Upper lobe of left lung (tissue), 6 donors: Measurements from ENCODE around the gene GFER. TPM values are rescaled to one million over a fixed set of nuclear protein-coding genes. Genes with fewer than 3 reads are reported as not detected.

ENCODE experiments used
- ATAC-seq, 2 donors: fragments of 200-7000 bp; cut with Tn5 transposase; one replicate each; pipeline ENCODE4 v1.9.1; 2022; ENCODE audit warnings: mild to moderate bottlenecking in 2 of 2, moderate library complexity in 2 of 2; ENCODE audit not compliant: low FRiP score in 2 of 2
- DNase-seq, 2 donors: peaks; one replicate each; pipeline ENCODE4 v3.0.0-alpha.2; 2019 to 2020
- H3K27ac ChIP-seq, 4 donors: fragments of 200-600 bp; sonication (generic); one replicate each; pipeline ENCODE4 v1.5.1; 2016 to 2019
- H3K27me3 ChIP-seq, 4 donors: fragments of 200-600 bp; sonication (generic); one replicate each; pipeline ENCODE4 v1.5.1; 2017 to 2019
- H3K36me3 ChIP-seq, 4 donors: fragments of 200-600 bp; sonication (generic); one replicate each; pipeline ENCODE4 v1.5.1; 2016 to 2019
- H3K4me1 ChIP-seq, 4 donors: fragments of 200-600 bp; sonication (generic); one replicate each; pipeline ENCODE4 v1.5.1; 2018 to 2019
- H3K4me3 ChIP-seq, 4 donors: fragments of 200-600 bp; sonication (generic); one replicate each; pipeline ENCODE4 v1.5.1; 2017 to 2019; ENCODE audit warnings: mild to moderate bottlenecking in 2 of 4, moderate library complexity in 1 of 4
- H3K9me3 ChIP-seq, 4 donors: fragments of 200-600 bp; sonication (generic); one replicate each; pipeline ENCODE4 v1.5.1; 2018 to 2019
- CTCF ChIP-seq, 6 experiments: fragments of 450-650 bp in 4 of 6; fragments of 200-600 bp in 2 of 6; sonication (generic) in 2 of 6; IDR thresholded peaks; one replicate each; pipeline ENCODE4 v1.5.1; 2016 to 2019; ENCODE audit warnings: antibody characterized with exemption in 6 of 6
- EP300 ChIP-seq, 4 donors: sonication (generic); formaldehyde crosslinking; IDR thresholded peaks; one replicate each; pipeline ENCODE4 v1.5.1; 2017; ENCODE audit warnings: antibody characterized with exemption in 4 of 4, control low read depth in 2 of 4
- POLR2A ChIP-seq, 4 donors: fragments of 450-650 bp; IDR thresholded peaks; one replicate each; pipeline ENCODE4 v1.5.1; 2016 to 2017; ENCODE audit warnings: antibody characterized with exemption in 4 of 4, mild to moderate bottlenecking in 2 of 4
- POLR2AphosphoS5 ChIP-seq, 2 donors: sonication (generic); formaldehyde crosslinking; IDR thresholded peaks; one replicate each; pipeline ENCODE4 v1.5.1; 2017; ENCODE audit warnings: antibody characterized with exemption in 2 of 2
- WGBS, 2 donors: methylation state at CpG; one replicate each; pipeline ENCODE4 v1.1.5; 2017 to 2018; 5-methylcytosine and 5-hydroxymethylcytosine counted together
- total RNA-seq, 6 donors: library from RNA; depleted of rRNA in 4 of 6; stranded (reverse); fragments of >200 nt in 4 of 6; gene quantifications; one replicate each; pipeline versions ENCODE4 v1.1.0 to v1.2.1, GENCODE V29; 2016 to 2021
- donor health status: DM: no; HTN: no; CAD: no; lungs with moderate emphysema.
- donor health status: DM: no; HTN: yes; CAD: no; lungs with severe emphysema.

The GFER gene
- total RNA-seq, 6 donors from 2014 or later = 5.2 to 40.3 (median 24.7) TPM

- peak in 1 of 2 donors; percentile 3 for ATAC-seq
- no peaks in the 10 kb centered on the region for H3K9me3 ChIP-seq
- no peak overlapping the region for H3K4me3 ChIP-seq
- peaks cover 10 to 28% (median 14%) of the 10 kb centered on the region in 4 donors for H3K4me1 ChIP-seq
- peak in 2 of 6 experiments; percentile 10 to 11 for TF ChIP-seq CTCF (IDR thresholded peaks at IDR 0.05)
- no peak for TF ChIP-seq POLR2AphosphoS5 (IDR thresholded peaks at IDR 0.05)
- no peak overlapping the region for H3K27ac ChIP-seq
- DNase-seq = peak in 1 of 2 donors; percentile 67
- 28 to 46% methylated on average over 8 to 13 of the region's 13 CpGs for WGBS, 2 donors
- no peaks in the 10 kb centered on the region for H3K36me3 ChIP-seq
- peaks cover 0 to 24% (median 17%) of the 10 kb centered on the region in 4 donors for H3K27me3 ChIP-seq
Observed at GRCh38 chr16:2016407-2016922, 32.5 kb downstream of the GFER start.

GRCh38 chr16:2019518-2019920, 35.5 kb downstream of the GFER start, which contains the start of gene NPW:
TSS of gene NPW (plus strand) at chr16:2019785.
- Histone ChIP-seq H3K27me3 (peaks cover 0 to 28% (median 19%) of the 10 kb centered on the region in 4 donors), H3K4me1 (peaks cover 26 to 49% (median 33%) of the 10 kb centered on the region in 4 donors), H3K27ac (no peak within 1 kb of the TSS), H3K9me3 (no peaks in the 10 kb centered on the region), H3K36me3 (no peaks in the 10 kb centered on the region), H3K4me3 (peak within 1 kb of the TSS in 2 of 4 donors; percentile 2 to 8)
- DNase-seq = no peak
- TF ChIP-seq CTCF (IDR thresholded peaks at IDR 0.05) (peak in 1 of 6 experiments; percentile 4), POLR2A (IDR thresholded peaks at IDR 0.05) (no peak)
- ATAC-seq = no peak
- 4% methylated on average over 5 of the region's 33 CpGs; no CpG with 5 or more reads in 1 of the 2 donors for WGBS, 2 donors

GRCh38 chr16:2019921-2020831, 36.2 kb downstream of the GFER start:
- DNase-seq (peak in 1 of 2 donors; percentile 86), ATAC-seq (no peak)
- Histone ChIP-seq H3K27me3 (peaks cover 0 to 28% (median 19%) of the 10 kb centered on the region in 4 donors), H3K36me3 (no peaks in the 10 kb centered on the region), H3K9me3 (no peaks in the 10 kb centered on the region), H3K27ac (no peak overlapping the region), H3K4me1 (peaks cover 32 to 54% (median 38%) of the 10 kb centered on the region in 4 donors), H3K4me3 (peak overlapping the region in 2 of 4 donors; percentile 2 to 8)
- 1 to 2% methylated on average over 22 to 36 of the region's 96 CpGs for WGBS, 2 donors
- TF ChIP-seq CTCF (IDR thresholded peaks at IDR 0.05) (peak in 1 of 6 experiments; percentile 6), EP300 (IDR thresholded peaks at IDR 0.05) (no peak)

- H3K4me1 ChIP-seq = peaks cover 44 to 70% (median 53%) of the 10 kb centered on the region in 4 donors
- DNase-seq = no peak
- no peaks in the 10 kb centered on the region for H3K36me3 ChIP-seq
- H3K27me3 ChIP-seq = peaks cover 0 to 28% (median 19%) of the 10 kb centered on the region in 4 donors
- TF ChIP-seq POLR2AphosphoS5 (IDR thresholded peaks at IDR 0.05) = no peak
- peak overlapping the region in 2 of 4 donors; percentile 80 to 95 for H3K27ac ChIP-seq
- H3K9me3 ChIP-seq = no peaks in the 10 kb centered on the region
- ATAC-seq = peak; percentile 32 to 37
- WGBS, 2 donors = 0 to 4% methylated on average over 10 to 12 of the region's 14 CpGs
- peak overlapping the region in 3 of 4 donors; percentile 39 to 47 (median 43) for H3K4me3 ChIP-seq
Observed at GRCh38 chr16:2022723-2023091, 38.7 kb downstream of the GFER start.
